ENCODE data around the gene PIP5K1C. TPM values are rescaled to one million over a fixed set of nuclear protein-coding genes. Genes with fewer than 3 reads are reported as not detected.
A peak's percentile ranks its signal among the peaks of the same experiment; 100 is the strongest.

Gene PIP5K1C
- total and polyA plus RNA-seq, 9 of the 15 experiments (the other 6 are each of a cell fraction or from before 2014, with no cell fraction given), result 0.38 to 22.1 (median 4.1) TPM

DNA sequence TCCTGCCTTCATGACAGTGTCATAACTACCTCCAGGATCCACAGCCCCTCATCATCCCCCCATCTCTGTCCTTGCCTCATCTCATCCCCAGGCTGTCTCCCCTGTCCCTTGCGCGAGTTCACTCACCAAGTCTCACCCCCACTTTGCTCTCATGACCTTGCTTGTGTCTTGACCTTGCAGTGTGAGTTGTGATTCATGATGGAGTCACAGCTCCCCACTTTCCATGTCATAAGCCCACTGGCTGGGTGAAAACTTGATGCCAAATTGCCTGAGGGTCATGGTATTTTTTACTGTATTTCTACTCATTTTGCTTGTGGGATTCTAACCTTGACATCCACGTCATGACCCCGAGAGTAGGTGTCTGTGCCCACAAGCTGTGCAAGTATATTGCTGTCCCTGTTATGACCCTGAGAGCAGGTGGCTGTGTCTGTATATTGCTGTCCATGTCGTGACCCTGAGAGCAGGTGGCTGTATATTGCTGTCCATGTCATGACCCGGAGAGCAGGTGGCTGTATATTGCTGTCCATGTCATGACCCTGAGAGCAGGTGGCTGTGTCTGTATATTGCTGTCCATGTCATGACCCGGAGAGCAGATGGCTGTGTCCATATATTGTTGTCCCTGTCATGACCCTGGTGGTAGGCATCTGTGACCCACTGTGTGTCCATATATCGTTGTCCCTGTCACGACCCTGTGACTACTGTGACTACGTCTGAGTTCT, 37.4 kb upstream of the PIP5K1C start (continued):
- TF ChIP-seq, protein P1, sequence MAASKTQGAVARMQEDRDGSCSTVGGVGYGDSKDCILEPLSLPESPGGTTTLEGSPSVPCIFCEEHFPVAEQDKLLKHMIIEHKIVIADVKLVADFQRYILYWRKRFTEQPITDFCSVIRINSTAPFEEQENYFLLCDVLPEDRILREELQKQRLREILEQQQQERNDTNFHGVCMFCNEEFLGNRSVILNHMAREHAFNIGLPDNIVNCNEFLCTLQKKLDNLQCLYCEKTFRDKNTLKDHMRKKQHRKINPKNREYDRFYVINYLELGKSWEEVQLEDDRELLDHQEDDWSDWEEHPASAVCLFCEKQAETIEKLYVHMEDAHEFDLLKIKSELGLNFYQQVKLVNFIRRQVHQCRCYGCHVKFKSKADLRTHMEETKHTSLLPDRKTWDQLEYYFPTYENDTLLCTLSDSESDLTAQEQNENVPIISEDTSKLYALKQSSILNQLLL (CRISPR knock-in tag; IDR thresholded peaks at IDR 0.05; ENCODE audit: borderline replicate concordance), result no peak
- TF ChIP-seq SRSF9 (IDR thresholded peaks at IDR 0.05; ENCODE audit: borderline replicate concordance, low read depth, low read length), result no peak

DNA sequence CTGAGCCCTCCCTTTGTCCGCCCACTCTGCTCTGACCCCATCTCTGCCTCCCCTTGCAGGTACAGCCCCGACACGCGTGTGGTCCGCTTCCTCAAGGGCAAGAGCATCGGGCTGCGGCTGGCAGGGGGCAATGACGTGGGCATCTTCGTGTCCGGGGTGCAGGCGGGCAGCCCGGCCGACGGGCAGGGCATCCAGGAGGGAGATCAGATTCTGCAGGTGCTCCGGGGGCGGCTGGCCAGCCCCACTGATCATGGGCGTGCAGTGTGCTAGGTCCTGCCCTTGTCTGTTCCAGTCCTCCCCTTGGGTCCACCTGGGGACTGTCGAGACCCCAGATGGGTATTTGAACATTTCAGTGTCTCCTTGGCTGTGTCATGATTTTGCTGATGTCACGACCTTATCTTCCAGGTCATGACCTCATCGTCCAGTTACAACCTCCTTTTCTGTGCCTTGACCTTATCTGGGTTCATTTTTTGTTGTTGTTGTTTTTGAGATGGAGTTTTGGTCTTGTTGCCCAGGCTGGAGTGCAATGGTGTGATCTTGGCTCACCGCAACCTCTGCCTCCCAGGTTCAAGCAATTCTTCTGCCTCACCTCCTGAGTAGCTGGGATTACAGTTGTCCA, 35.9 kb upstream of the PIP5K1C start:
- no peak overlapping the region for H3K4me2 ChIP-seq (ENCODE audit: insufficient read depth, low read length)
- no peak overlapping the region for H2AFZ ChIP-seq (ENCODE audit: low read depth, low read length)
- H3K36me3 ChIP-seq (ENCODE audit: control insufficient read depth, insufficient read depth, low read length), result no peaks in the 10 kb centered on the region
- no peak overlapping the region for H3K4me3 ChIP-seq
- WGBS (ENCODE audit: insufficient coverage, low coverage, missing lambda C conversion rate), result 26% methylated on average over 17 of the region's 21 CpGs
- POLR2A ChIA-PET, result interaction anchor here (0.7 kb wide), 1 partner anchor 11 kb away, joined by 4 read pairs; no protein-coding TSS in a partner anchor
- H3K9me3 ChIP-seq (replicated peaks; ENCODE audit: control insufficient read depth, insufficient read depth, low read depth, low read length), result 0 out of 2 replicates have a peak, but pooled peaks cover 4% of the 10 kb centered on the region
- peak overlapping the region in 1 of 2 experiments; percentile 43; a peak in 1 of 4 replicates for H3K9ac ChIP-seq (ENCODE audit: insufficient read depth in 1 of 2, low read depth in 2 of 2, low read length in 2 of 2)
- in situ Hi-C loops (cut with MboI), result no loop called here
- ATAC-seq (no peak; the same call in 2 of the 3 replicates), FAIRE-seq (no peak), DNase-seq (ENCODE audit: extremely low read depth in 1 of 4, low spot score in 3 of 4) (peak in 1 of 4 experiments; percentile 31)
- H3K79me2 ChIP-seq (ENCODE audit: control insufficient read depth, insufficient read depth, low read length), result no peaks in the 10 kb centered on the region
- no peaks in the 10 kb centered on the region for H3K9me1 ChIP-seq (ENCODE audit: control insufficient read depth, insufficient read depth, low read length)
- H3K27me3 ChIP-seq (ENCODE audit: control insufficient read depth in 2 of 2, insufficient read depth in 2 of 2, low read length in 2 of 2), result peaks cover 0 to 9% of the 10 kb centered on the region in 2 experiments; a peak in 2 of 5 replicates
- CTCF ChIA-PET (ENCODE audit: low intra/inter-chr PET ratio), result no interaction called here
- intact Hi-C loops (cut with micrococcal nuclease), result no loop called here
- peaks cover 9 to 26% of the 10 kb centered on the region in 2 experiments; a peak in 4 of 5 replicates for H3K4me1 ChIP-seq (replicated peaks in 1 of 2; ENCODE audit: control insufficient read depth in 2 of 2, insufficient read depth in 2 of 2, low read length in 2 of 2)
- H4K20me1 ChIP-seq (replicated peaks; ENCODE audit: control insufficient read depth, insufficient read depth, low read length), result no peaks in the 10 kb centered on the region; the same call in 1 of the 2 replicates
- no TSS peak for BruUV-seq (replicated peaks)
- H3K27ac ChIP-seq (ENCODE audit: extremely low read depth, low read depth, low read length), result no peak overlapping the region
- TF ChIP-seq RAD51 (IDR thresholded peaks at IDR 0.05; ENCODE audit: borderline replicate concordance, low read depth), result no peak
- peak; percentile 88 for TF ChIP-seq ESRRA (IDR thresholded peaks at IDR 0.05; ENCODE audit: borderline replicate concordance, low read depth)
- TF ChIP-seq JUN (IDR thresholded peaks at IDR 0.05; ENCODE audit: borderline replicate concordance, low read depth, low read length), result 0 out of 2 replicates have a peak, but pooled peaks have one; percentile 10
- TF ChIP-seq JUN (CRISPR knock-in tag; IDR thresholded peaks at IDR 0.05; ENCODE audit: borderline replicate concordance), result no peak
- 0 out of 2 replicates have a peak, but pooled peaks have one; percentile 41 for TF ChIP-seq SMARCA4 (IDR thresholded peaks at IDR 0.05)
- TF ChIP-seq, protein P2, sequence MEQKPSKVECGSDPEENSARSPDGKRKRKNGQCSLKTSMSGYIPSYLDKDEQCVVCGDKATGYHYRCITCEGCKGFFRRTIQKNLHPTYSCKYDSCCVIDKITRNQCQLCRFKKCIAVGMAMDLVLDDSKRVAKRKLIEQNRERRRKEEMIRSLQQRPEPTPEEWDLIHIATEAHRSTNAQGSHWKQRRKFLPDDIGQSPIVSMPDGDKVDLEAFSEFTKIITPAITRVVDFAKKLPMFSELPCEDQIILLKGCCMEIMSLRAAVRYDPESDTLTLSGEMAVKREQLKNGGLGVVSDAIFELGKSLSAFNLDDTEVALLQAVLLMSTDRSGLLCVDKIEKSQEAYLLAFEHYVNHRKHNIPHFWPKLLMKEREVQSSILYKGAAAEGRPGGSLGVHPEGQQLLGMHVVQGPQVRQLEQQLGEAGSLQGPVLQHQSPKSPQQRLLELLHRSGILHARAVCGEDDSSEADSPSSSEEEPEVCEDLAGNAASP (IDR thresholded peaks at IDR 0.05), result 0 out of 2 replicates have a peak, but pooled peaks have one; percentile 41
- peak; percentile 68 for TF ChIP-seq NFE2 (IDR thresholded peaks at IDR 0.05; ENCODE audit: low read depth)
- no peak for TF ChIP-seq NR2C2 (CRISPR knock-in tag; IDR thresholded peaks at IDR 0.05)
- TF ChIP-seq NR2C2 (tag; IDR thresholded peaks at IDR 0.05), result peak; percentile 66; the same call in 1 of the 2 replicates
- peak; percentile 65 for TF ChIP-seq NR2C1 (IDR thresholded peaks at IDR 0.05)
- TF ChIP-seq NR2C1 (tag; IDR thresholded peaks at IDR 0.05), result peak; percentile 74
- no peak for TF ChIP-seq ATF1 (CRISPR knock-in tag; IDR thresholded peaks at IDR 0.05)
- TF ChIP-seq ATF1 (tag; IDR thresholded peaks at IDR 0.05), result peak; percentile 66
- peak; percentile 45; the same call in 1 of the 2 replicates for TF ChIP-seq NCOA1 (IDR thresholded peaks at IDR 0.05; ENCODE audit: low read depth)
- TF ChIP-seq MAFF (IDR thresholded peaks at IDR 0.05; ENCODE audit: low read length), result peak; percentile 29; the same call in 1 of the 2 replicates
- TF ChIP-seq CREM (IDR thresholded peaks at IDR 0.05; ENCODE audit: low read depth), result peak; percentile 64
- TF ChIP-seq SMARCE1 (IDR thresholded peaks at IDR 0.05), result peak; percentile 37; the same call in 1 of the 2 replicates
- peak; percentile 81 for TF ChIP-seq ZBED1 (IDR thresholded peaks at IDR 0.05)
